Measurements from ENCODE around the gene BAHCC1.

DNA sequence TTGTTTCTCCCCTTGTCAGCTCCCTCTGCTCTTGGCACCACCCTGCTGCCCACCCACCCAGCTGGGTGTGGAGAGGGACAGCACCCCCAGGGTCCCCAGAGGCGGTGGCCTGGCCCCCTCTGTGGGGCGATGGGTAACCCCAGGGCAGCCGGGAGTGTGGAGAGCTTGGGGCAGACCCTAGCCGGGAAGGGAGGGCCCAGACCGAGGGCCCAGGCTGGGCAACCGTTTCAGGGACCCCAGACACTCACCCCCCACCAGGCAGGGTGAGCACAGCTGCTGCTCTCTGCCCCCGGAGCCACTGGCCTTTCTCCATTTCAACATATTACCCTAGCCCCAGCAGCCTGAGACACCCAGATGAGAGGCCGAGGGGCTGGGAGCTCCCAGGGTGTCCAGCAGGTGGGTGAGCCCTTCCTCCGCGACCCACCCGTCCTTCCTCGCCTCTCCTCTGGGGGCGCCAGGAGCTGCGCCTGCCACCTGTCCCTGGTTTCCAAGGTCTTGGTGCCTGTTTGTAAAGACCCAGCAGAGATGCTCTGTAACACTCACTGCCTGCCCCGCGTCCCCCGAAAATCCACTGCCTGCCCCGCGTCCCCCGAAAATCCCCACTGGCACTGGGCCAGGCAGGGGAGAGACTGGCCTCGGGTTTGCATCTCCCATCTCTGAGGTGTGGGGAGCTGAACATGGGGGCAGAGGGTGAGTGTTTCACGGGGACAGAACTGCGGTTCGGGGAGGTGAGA is 45.4 kb downstream of the BAHCC1 start:
- TF ChIP-seq, protein P1, sequence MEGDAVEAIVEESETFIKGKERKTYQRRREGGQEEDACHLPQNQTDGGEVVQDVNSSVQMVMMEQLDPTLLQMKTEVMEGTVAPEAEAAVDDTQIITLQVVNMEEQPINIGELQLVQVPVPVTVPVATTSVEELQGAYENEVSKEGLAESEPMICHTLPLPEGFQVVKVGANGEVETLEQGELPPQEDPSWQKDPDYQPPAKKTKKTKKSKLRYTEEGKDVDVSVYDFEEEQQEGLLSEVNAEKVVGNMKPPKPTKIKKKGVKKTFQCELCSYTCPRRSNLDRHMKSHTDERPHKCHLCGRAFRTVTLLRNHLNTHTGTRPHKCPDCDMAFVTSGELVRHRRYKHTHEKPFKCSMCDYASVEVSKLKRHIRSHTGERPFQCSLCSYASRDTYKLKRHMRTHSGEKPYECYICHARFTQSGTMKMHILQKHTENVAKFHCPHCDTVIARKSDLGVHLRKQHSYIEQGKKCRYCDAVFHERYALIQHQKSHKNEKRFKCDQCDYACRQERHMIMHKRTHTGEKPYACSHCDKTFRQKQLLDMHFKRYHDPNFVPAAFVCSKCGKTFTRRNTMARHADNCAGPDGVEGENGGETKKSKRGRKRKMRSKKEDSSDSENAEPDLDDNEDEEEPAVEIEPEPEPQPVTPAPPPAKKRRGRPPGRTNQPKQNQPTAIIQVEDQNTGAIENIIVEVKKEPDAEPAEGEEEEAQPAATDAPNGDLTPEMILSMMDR (IDR thresholded peaks at IDR 0.05): no peak
- TF ChIP-seq POLR2A (IDR thresholded peaks at IDR 0.05): no peak
